ENCODE measurements around the gene SRRT.
A peak's percentile ranks its signal among the peaks of the same experiment; 100 is the strongest.

The SRRT gene

DNA sequence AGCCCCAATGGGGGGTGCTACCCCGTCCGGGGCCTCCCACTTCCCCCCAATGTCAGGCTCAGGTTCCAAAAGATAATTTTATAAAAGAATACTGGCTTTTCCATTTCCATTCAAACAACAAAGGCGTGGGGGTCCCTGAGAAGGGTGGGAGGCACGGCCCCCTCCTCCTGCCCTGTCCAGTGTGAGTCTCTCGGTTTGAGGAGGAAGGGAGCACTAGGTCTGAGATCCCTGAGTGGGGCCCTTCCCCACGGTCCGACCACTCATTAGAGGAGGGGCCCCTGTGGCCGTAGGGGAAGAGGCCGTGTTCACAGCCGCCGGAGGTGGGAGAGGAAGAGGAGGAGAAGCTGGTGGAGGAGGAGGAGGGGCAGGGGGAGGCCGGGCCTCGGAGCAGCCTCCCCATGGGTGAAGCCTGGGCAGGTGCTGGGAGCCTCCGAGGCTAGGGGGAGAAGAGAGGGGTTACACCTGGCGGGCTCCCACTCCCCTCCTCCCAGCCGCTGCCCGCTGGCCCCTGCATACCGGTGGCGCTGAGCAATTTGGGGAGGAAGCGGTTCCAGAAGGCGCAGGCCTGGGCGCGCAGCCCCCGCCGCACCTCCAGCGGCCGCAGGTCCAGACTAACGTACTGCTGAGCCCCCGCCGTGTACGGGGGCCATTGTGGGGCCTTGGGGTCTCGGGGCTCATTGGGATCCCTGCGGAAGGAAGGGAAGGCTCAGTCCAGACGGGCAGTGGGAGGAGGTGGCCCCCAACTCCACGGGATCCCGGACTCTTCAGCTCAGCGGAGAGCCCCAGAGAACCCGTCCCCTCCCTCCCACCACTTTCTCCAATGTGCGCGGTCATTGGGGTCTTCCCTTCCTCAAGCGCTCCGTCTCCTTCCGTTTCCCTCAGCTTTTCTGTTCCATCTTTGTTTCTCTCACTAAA is 16.0 kb downstream of the SRRT start:
- H3K4me3 ChIP-seq (ENCODE audit: low read depth, low read length), result no peak overlapping the region
- H3K9me3 ChIP-seq (ENCODE audit: control insufficient read depth, insufficient read depth, low read depth, low read length), result no peaks in the 10 kb centered on the region
- H3K36me3 ChIP-seq (ENCODE audit: control insufficient read depth in 2 of 2, insufficient read depth in 1 of 2, low read length in 2 of 2), result peaks cover 0 to 30% of the 10 kb centered on the region in 2 experiments; a peak in 1 of 3 replicates
- POLR2A ChIA-PET, result interaction anchor here (0.6 to 8.7 kb wide), 5 partner anchors 14 to 352 kb away, joined by 3 to 198 read pairs (median 4); partner anchors contain the start of genes AGFG2, POP7 and SRRT
- peaks cover 4% of the 10 kb centered on the region; the same call in 1 of the 2 replicates for H3K4me1 ChIP-seq (ENCODE audit: control insufficient read depth, insufficient read depth, low read length)
- TF ChIP-seq KLF16 (tag by site-specific recombination; IDR thresholded peaks at IDR 0.05), result no peak
- TF ChIP-seq ZNF513 (tag by site-specific recombination; IDR thresholded peaks at IDR 0.05), result peak; percentile 35; the same call in 1 of the 2 replicates
- no peak for TF ChIP-seq MZF1 (tag by site-specific recombination; IDR thresholded peaks at IDR 0.05; ENCODE audit: borderline replicate concordance)
- no peak for TF ChIP-seq ZNF473 (tag by site-specific recombination; IDR thresholded peaks at IDR 0.05)
- peak; percentile 4 for TF ChIP-seq ZNF366 (tag by site-specific recombination; conservative IDR thresholded peaks at IDR 0.05)
- TF ChIP-seq EGR2 (tag by site-specific recombination; IDR thresholded peaks at IDR 0.05; ENCODE audit: low read depth), result peak; percentile 20; the same call in 1 of the 2 replicates
- no peak overlapping the region for H3K27ac ChIP-seq (ENCODE audit: extremely low read depth, low read depth, low read length)
- CTCF ChIA-PET, result interaction anchor here (0.7 to 2.1 kb wide), 4 partner anchors 167 to 550 kb away, joined by 3 to 10 read pairs (median 6); no protein-coding TSS in a partner anchor

GRCh38 chr7:100891568-100892247 is 16.8 kb downstream of the SRRT start:
- CTCF ChIA-PET, result interaction anchor here (0.7 to 2.1 kb wide), 3 partner anchors 167 to 550 kb away, joined by 3 to 10 read pairs (median 6); no protein-coding TSS in a partner anchor
- H3K9me3 ChIP-seq (ENCODE audit: control insufficient read depth, insufficient read depth, low read depth, low read length), result no peaks in the 10 kb centered on the region
- H3K4me3 ChIP-seq (ENCODE audit: low read depth, low read length), result no peak overlapping the region
- H3K36me3 ChIP-seq (ENCODE audit: control insufficient read depth in 2 of 2, insufficient read depth in 1 of 2, low read length in 2 of 2), result peaks cover 0 to 22% of the 10 kb centered on the region in 2 experiments; a peak in 1 of 3 replicates
- peaks cover 4% of the 10 kb centered on the region; the same call in 1 of the 2 replicates for H3K4me1 ChIP-seq (ENCODE audit: control insufficient read depth, insufficient read depth, low read length)
- POLR2A ChIA-PET, result interaction anchor here (0.6 to 8.7 kb wide), 3 partner anchors 15 to 214 kb away, joined by 3 to 198 read pairs (median 3); partner anchors contain the start of gene SRRT
- no peak overlapping the region for H3K27ac ChIP-seq (ENCODE audit: extremely low read depth, low read depth, low read length)
- TF ChIP-seq PRDM1 (tag by site-specific recombination; IDR thresholded peaks at IDR 0.05) (peak; percentile 60), KLF8 (tag by site-specific recombination; IDR thresholded peaks at IDR 0.05) (peak; percentile 55), ZIC2 (tag by site-specific recombination; IDR thresholded peaks at IDR 0.05) (no peak), ZNF121 (tag by site-specific recombination; IDR thresholded peaks at IDR 0.05) (0 out of 2 replicates have a peak, but pooled peaks have one; percentile 19), SCRT2 (tag by site-specific recombination; IDR thresholded peaks at IDR 0.05) (no peak), ZNF426 (tag by site-specific recombination; IDR thresholded peaks at IDR 0.05) (no peak), ZBTB17 (tag by site-specific recombination; IDR thresholded peaks at IDR 0.05) (peak; percentile 59), KLF9 (tag by site-specific recombination; IDR thresholded peaks at IDR 0.05; ENCODE audit: low read depth) (peak; percentile 37; the same call in 1 of the 2 replicates), ZEB2 (tag by site-specific recombination; IDR thresholded peaks at IDR 0.05) (0 out of 2 replicates have a peak, but pooled peaks have one; percentile 42), ZFHX2 (tag by site-specific recombination; conservative IDR thresholded peaks at IDR 0.05) (0 out of 2 replicates have a peak, but pooled peaks have one; percentile 26)
- TF ChIP-seq, protein P1, sequence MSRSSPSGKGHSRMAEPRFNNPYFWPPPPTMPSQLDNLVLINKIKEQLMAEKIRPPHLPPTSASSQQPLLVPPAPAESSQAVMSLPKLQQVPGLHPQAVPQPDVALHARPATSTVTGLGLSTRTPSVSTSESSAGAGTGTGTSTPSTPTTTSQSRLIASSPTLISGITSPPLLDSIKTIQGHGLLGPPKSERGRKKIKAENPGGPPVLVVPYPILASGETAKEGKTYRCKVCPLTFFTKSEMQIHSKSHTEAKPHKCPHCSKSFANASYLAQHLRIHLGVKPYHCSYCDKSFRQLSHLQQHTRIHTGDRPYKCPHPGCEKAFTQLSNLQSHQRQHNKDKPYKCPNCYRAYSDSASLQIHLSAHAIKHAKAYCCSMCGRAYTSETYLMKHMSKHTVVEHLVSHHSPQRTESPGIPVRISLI (tag by site-specific recombination; IDR thresholded peaks at IDR 0.05), result 0 out of 2 replicates have a peak, but pooled peaks have one; percentile 60

Data from HEK293 (cell line).